ENCODE results near the gene CHMP4B.

CHMP4B gene

DNA sequence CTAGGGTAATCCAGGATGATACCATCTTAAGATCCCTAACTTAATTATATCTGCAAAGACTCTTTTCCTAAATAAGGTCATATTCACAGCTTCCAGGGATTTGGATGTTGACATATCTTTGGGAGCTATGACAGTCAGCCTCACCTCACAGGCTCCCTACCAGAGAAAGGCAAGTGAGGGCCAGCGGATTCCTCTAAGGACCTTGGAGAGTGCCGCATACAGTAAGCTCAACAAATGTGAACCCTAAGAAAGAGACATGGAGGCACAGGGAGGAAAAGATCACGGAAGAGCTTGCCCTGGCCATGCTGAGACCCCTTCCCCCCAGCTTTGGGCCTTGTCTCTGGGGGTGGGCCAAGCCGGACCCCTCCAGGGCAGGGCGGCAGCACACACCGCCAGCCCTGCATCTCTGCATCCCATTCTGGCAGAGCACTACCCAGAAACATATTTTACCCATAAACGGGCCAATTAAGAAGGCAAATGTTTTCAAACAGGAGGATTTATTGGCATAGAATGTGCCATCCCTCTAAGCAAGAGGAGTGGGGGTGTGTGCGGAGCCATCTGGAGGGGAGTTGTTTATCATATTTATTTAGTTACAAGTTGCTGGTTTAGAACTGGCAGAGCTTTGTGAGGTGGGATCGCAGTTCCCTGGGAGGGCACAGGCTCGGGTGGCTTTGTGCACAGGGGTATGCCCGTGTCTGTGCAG is 55.4 kb downstream of the CHMP4B start:
- no peak for DNase-seq

DNA sequence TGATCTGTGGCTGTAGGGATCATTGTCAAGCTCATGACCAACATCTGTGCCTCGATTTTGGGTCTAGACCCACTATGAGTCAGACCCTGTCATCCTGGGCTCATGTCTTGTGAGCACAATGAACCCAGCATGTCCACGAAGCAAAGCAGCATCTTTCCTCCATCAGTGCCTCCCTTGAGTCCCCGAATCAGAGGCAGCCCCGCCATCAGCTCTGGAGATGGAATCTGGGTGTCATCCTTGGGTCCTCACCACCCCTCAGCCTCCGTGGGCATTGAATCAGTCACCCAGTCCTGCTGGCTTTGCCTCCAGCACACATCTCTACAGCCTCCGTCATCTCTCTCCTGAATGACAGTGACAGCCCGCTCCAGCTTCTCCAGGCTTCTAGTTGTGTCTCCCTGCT is 56.9 kb downstream of the CHMP4B start:
- DNase-seq: no peak

DNA sequence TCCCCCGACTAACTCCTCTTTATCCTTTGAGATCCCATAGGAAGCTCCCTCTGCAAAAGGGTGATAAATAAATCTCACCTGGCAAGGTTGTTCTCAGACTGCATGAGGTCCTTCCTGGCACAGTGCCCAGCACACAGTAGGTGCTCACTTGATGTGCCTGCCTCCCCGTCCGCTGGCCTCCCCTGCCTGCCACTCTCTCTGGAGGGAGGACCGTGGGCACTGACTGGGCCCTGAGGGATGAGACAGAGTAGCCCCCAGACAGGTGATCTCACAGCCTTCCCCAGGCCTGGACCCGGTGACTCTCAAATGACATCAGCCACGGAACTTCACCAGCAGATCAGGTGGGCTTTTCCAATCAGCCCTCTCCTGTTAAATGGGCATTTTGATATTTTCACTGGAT is 57.4 kb downstream of the CHMP4B start:
- no peak for DNase-seq

DNA sequence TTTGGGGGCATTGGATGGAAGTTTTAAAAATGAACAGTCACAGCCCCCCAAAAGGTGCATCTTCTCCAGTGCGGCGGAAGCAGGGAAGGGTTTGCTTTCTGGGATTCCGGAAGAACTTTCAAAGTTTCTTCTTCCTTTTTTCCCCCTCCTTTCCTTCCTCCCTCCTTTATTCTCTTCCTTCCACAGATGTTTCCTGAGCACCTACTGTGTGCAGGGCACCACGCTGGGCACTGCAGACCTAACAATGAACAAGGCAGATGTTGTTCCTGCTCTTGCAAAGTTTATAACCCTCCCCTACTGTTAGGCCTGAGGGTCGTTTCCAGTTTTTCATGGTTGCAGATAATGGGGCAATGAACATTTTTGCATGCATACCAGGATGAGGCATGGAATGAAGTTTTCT is 58.1 kb downstream of the CHMP4B start:
- no peak for DNase-seq

DNA sequence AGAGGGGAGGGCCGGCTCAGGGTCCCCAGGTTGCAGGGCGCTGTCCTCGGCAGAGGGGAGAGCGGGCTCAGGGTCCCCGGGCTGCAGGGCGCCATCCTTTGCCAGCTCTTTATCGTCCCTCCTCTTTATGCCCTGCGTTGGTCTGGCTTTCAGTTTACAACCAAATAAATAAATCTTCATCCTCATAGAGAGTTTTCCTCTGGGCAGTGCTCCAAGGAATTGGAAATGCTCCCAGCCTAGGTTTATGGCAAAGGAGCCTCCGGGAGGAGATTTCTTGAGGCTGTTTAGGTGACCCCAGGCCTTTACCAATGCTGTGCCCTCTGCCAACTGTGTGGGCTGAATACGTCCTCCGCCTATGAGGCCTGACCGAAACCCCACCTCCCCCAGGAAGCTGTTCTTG is 60.2 kb downstream of the CHMP4B start:
- no peak for DNase-seq

DNA sequence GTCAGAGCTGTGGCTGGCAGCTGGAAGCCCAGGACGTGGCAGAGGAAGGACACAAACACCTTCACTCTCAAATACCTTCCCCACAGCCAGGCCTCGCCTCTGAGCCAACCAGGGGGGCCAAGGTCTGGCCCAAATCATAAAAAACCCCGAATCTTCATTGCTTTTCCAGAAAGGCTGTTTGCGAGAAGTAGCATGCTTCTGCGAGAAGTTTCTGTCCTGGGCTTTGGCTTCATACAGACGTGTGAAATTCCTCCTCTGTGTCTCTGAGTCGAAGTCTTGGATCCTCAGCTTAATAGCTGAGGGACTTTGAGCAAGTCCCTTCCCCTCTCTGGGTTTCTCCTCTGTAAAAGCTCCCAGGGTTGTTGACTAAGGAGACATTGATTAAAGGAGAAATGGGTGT is 63.0 kb downstream of the CHMP4B start:
- no peak for DNase-seq

DNA sequence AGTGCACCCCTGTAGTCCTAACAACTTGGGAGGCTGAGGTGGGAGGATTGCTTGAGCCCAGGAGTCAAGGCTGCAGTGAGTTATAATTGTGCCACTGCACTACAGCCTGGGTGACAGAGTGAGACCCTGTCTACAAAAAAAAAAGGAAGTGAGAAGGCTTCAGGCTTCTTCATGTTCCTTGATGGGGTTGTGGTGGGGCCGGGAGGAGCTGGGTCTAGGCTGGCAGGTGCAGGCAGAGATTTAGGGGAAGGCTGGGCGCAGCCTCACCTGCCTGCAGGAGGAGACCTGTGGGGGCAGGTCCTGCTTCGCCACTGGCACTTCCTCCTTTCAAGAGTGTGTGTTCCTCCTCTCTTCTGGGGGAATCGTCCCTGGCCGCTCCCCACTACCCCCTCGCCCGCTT is 63.9 kb downstream of the CHMP4B start:
- DNase-seq: no peak

DNA sequence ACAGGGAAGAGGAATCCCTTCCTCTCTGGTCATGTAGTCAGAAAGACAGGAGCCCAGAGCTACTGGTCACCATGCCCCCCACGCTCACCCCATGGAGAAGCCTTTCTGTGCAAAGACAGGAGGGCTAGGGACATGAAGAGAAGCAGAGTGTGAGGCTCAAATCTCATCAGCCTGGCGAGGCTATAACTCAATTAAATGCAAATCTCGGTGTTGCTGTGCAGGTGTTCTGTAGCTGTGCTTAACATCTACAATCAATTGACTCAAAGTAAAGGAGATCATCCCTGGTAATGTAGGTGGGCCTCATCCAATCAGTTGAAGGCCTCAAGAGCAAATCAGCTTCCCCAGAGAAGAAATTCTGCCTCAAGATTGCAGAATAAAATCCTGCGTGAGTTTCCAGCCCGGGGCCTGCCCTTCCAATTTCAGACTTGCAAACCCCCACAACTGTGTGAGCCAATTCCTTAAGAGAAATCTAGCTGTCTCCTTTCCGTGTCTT is 64.4 kb downstream of the CHMP4B start:
- no peak for DNase-seq

DNA sequence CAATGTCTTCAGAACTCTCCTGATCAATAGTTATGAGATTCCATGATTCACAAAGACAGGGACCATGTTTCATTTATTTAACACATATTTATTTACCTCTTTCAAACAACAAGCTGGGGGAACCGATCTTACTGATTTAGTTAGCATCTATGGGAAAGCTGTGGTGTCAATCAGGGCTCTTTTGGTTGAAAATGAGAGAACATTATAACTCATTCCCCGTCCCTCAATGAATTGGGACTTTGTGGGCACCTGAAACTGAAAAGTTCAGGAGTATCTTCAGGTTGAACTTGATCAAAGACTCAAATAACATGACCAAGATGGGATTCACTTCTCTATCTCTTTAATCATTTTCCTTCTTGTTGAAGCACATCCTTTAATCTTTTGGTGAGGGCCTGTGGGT is 67.4 kb downstream of the CHMP4B start:
- DNase-seq: no peak

DNA sequence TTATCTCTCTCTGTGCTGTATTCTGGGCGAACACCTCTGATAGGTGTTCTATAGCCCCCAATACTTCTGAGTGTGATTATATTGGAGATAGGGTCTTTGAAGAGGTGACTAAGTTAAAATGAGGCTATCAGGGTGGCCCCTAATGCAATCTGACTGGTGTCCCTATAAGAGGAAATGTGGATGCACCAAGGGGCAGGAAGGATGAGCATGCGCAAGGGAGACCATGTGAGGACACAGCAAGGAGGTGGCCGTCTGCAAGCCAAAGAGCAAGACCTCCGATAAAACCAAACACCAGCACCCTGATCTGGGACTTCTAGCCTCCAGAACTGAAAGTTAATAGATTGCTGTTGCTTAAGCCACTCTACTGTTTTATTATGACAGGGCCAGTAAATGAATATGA is 69.2 kb downstream of the CHMP4B start:
- no peak for DNase-seq

DNA sequence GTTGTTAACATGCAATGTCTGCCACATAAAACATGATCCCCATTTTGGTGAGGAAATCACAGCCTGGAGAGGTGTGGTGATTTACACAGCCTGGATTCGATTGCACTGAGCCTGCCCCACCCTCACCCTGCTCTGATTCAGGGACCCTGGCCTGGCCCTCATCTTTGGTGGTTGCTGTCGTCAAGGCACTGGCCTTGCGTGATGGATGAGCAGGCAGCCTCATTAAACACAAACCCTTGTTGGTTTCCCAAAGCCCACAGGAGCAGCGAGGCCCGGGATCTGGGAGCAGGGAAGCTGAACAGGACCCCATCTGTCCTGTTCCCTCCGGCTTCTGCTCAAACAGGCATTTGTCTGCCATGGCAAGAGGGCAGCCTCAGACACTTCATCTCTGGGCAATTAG is 70.8 kb downstream of the CHMP4B start:
- DNase-seq: no peak

DNA sequence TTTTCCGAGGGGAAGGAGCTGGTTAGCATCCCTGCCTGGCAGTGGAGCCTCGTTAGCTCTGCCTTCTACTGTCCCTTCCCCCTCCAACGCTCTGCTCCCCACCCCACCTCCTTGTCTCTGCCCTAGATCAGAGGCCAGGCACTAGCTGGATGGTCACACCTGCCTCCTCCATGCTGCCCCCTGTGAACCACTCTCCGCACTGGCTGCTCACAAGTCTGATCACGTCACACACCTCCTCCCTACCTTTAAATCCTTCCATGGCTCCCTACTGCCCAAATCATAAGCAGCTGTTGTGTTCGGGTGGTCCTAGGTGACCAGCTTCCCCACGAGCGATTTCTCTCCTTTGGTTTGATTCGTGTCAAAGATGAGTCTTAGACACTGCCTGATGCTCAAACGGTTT is 71.3 kb downstream of the CHMP4B start:
- DNase-seq: no peak

DNA sequence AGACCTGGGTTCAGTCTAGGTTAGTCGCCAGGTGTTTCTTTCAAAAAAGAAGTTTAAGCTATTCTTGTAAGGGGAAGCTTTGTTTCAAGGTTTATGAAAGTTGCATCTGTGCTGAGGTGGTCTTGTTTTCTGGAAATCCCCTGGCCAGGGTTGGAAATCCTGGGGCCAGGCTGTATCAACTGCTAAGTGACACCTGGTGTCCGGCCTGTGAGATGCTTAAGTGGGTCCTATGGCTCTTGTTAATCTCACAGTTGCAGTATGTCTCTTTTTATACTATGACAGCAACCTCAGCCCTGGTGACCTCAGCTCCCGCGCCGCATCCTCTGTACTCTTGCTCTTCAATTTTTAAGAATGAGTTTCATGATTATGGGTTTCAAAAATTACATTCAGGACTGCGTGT is 72.0 kb downstream of the CHMP4B start:
- DNase-seq: no peak

DNA sequence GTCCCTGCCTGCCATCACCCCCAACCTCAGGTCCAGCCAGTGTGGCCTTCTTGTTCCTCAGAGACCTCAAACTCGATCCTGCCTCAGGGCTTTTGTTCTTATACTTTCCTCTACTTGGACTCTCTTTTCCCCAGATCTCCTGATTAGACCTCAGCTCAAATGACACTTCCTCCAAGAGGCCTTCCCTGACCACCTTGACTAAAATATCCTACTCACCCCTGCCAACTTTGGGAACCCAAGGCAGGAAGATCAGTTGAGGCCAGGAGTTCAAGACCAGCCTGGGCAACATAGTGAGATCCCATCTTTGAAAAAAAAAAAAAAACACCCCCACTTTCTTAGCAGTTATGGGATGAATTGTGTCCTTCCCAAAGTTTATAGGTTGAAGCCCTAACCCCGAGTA is 73.5 kb downstream of the CHMP4B start:
- no peak for DNase-seq

DNA sequence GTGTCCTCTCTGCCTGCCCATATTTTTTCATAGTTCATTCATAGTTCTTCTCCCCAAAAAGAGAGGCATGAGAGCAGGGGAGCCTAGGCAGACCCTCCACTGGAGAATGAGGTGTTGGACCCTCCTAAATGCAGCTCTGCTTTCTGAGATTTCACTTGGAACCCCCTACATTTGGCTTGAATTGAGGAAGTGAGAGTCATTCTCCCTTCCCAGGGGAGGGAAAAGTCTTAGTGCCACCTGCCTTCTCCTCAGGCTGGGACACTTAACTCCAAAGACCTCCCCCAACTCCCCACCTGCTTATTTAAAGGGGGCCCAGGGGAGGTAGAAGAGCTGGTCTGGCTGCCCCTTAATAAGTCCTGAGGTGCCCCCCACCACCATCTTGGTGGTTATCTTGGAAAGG is 78.2 kb downstream of the CHMP4B start:
- DNase-seq: no peak

DNA sequence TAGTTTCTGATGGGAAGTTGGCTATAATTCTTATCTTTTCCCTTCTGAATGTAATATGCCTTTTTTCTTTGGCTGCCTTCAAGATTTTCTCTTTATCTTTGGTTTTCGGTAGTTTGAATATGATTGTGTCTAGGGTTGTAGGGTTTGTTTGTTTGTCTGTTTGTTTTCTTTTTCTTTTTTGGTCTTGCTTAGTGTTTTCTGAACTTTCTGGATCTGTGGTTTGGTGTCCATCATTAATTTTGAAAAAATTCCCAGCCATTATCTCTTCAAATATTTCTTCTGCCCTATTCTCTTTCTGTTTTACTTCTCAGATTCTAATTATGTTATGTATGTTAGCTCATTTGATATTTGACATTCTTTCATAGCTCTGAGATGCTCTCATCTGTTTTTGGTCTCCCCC is 79.4 kb downstream of the CHMP4B start:
- no peak for DNase-seq

DNA sequence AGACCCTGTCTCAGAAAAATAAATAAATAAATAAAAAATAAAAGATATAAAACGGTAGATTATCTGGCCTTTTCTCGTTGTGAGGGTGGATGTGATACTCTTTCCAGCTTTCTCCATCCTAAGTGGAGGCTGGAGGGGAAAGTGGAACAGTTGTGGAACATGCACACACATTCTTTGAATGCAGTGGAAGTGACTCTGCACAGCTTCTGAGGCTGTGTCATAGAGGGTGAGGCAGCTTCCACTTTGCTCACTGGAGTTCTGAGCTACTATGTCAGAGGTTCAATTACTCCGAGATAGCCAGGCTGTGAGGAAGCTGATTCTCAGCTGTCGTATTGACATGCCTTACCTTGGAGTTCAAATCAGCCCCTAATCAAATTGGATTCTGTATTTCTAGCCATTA is 82.2 kb downstream of the CHMP4B start:
- no peak for DNase-seq

DNA sequence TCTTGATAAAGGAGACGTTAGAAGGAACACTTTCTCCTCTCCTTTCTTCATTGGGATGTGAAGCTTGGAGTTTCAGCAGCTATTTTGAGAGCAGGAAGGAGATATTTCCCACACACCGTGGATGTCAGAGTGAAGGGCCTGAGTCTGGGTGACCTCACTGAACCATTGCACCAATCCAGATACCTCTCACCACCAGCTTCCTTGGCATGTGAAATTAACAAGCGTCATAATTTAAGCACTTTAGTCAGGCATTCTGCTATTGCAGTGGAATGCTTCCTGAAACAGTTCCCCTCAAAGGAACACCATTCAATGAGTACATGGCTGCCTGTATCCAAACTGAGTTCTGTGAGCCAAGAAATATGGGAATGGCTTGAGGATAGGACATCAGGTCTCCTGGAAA is 83.7 kb downstream of the CHMP4B start:
- DNase-seq: no peak

DNA sequence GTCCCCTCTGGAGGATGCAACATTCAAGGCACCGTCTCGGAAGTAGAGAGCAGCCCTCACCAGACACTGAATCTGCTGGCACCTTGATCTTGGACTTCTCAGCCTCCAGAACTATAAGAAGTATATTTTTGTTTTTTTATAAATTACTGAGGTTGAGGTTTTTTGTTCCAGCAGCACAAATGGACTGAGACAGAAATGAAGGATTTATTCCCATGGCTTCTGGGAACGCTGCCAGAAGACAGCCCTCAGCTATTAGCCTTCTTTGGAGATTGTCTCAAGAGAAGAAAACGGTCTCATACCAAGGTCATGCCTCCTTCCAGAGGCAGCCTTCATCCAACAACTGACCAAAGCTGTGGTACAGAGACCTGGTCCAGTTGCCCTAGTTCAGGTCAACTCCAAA is 85.4 kb downstream of the CHMP4B start:
- DNase-seq: no peak

DNA sequence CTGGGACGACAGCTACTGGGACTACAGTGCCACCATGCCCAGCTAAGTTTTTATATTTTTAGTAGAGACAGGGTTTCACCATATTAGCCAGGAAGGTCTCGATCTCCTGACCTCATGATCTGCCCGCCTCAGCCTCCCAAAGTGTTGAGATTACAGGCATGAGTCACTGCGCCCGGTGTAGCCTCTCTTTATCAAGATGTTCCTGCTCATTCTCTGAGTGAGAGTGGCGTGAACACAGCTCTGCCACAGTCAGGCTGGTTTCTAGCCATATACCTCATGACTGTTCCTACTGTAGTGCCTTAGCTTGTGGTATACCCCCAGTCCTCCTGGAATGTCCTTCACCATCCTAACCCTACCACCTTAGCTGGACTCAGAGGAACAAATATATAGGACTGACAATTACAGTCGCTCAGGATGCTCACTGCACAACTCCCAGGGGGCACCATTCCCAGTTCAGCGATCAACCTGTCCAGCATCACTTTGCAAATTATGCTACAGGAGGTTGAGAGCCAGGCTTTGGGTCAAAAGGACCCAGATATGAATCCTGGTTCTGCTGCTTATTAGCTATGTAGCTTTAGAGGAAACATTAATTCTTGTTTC is 86.3 kb downstream of the CHMP4B start:
- DNase-seq: no peak

DNA sequence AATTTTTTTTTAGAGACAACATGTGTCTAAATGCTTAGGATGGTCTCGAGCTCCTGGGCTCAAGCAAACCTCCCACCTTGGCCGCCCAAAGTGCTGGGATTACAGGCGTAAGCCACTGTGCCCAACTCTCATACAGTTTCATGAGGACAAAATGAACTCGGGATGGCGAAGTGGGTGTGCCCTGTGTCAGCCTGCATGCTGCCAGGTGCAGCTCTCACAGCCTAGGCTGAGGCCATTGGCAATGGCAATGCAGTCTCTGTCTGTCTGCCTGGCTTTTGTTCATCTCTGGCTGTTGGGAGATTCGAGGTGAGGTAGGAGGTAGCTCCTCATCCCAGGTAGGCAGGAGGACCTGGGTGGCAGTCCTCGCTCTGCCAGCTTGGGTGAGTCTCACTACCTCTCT is 88.0 kb downstream of the CHMP4B start:
- no peak for DNase-seq

DNA sequence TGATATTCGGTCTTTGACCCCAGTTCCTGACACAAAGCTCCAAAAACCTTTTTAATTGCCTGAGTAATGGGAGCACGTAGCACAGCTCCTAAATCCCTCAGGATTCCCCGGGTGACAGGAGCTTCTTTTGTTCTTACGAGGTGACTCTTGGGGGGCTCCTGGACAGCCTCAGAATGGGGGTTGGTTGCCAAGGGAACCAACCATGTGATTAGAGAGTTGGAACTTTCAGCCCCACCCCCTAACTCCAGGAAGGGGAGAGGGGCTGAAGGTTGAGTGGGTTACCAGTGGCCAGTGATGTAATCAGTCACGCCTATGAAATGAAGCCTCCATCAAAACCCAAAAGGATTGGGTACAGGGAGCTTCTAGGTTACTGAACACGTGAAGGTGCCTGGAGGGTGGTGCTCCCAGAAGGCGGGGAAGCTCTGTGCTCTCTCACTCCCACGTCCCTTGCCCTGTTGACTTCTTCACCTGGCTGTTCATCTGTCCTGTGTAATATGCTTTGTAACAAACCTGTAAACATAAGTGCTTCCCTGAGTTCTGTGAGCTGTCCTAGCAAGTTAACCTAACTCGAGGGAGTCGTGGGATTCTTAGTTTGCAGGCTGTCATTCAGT is 89.5 kb downstream of the CHMP4B start:
- no peak for DNase-seq

DNA sequence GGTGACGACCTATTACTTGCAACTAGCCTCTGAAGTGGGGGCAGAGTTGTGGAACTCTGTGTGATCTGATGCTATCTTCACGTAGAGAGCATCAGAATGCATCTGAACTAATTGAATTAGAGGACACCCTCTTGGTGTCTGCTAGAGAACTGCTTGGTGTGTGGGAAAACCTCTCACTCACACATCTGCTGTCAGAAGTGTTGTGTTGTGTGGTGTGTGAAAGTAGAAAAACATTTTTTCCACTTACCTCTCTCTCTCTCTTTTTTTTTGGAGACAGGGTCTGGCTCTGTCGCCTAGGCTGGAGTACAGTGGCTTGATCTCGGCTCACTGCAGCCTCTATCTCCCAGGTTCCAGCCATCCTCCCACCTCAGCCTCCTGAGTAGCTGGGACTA is 90.0 kb downstream of the CHMP4B start:
- no peak for DNase-seq

DNA sequence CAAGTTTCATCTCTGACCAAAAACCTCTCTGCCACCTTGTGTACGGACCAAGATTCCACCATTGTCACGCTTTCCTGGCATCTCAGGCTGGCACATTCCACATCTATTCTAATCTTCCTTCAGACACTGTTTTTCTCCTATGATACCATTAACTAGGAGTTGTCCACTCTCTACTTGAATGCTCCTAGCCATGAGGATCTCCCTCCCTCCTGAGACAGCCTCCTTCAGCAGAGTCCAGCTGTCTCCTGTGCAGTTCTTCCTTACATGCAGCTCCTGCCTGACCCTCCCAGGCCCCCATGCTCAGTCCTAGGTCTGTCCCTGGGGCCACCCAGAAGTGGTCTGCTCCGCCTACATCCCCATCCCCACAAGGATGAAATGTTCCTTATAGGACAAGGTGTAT is 90.9 kb downstream of the CHMP4B start:
- no peak for DNase-seq

Measured in central memory CD4-positive, alpha-beta T cell (primary cell).